Upper lobe of left lung (tissue), 6 donors: Measurements from ENCODE around the gene SPATA6L. TPM values are rescaled to one million over a fixed set of nuclear protein-coding genes. Genes with fewer than 3 reads are reported as not detected.

Experiments
- ATAC-seq, 2 donors: fragments of 200-7000 bp; cut with Tn5 transposase; one replicate each; pipeline ENCODE4 v1.9.1; 2022; ENCODE audit warnings: mild to moderate bottlenecking in 2 of 2, moderate library complexity in 2 of 2; ENCODE audit not compliant: low FRiP score in 2 of 2
- DNase-seq, 2 donors: peaks; one replicate each; pipeline ENCODE4 v3.0.0-alpha.2; 2019 to 2020
- H3K27ac ChIP-seq, 4 donors: fragments of 200-600 bp; sonication (generic); one replicate each; pipeline ENCODE4 v1.5.1; 2016 to 2019
- H3K27me3 ChIP-seq, 4 donors: fragments of 200-600 bp; sonication (generic); one replicate each; pipeline ENCODE4 v1.5.1; 2017 to 2019
- H3K36me3 ChIP-seq, 4 donors: fragments of 200-600 bp; sonication (generic); one replicate each; pipeline ENCODE4 v1.5.1; 2016 to 2019
- H3K4me1 ChIP-seq, 4 donors: fragments of 200-600 bp; sonication (generic); one replicate each; pipeline ENCODE4 v1.5.1; 2018 to 2019
- H3K4me3 ChIP-seq, 4 donors: fragments of 200-600 bp; sonication (generic); one replicate each; pipeline ENCODE4 v1.5.1; 2017 to 2019; ENCODE audit warnings: mild to moderate bottlenecking in 2 of 4, moderate library complexity in 1 of 4
- H3K9me3 ChIP-seq, 4 donors: fragments of 200-600 bp; sonication (generic); one replicate each; pipeline ENCODE4 v1.5.1; 2018 to 2019
- EP300 ChIP-seq, 4 donors: sonication (generic); formaldehyde crosslinking; IDR thresholded peaks; one replicate each; pipeline ENCODE4 v1.5.1; 2017; ENCODE audit warnings: antibody characterized with exemption in 4 of 4, control low read depth in 2 of 4
- POLR2A ChIP-seq, 4 donors: fragments of 450-650 bp; IDR thresholded peaks; one replicate each; pipeline ENCODE4 v1.5.1; 2016 to 2017; ENCODE audit warnings: antibody characterized with exemption in 4 of 4, mild to moderate bottlenecking in 2 of 4
- POLR2AphosphoS5 ChIP-seq, 2 donors: sonication (generic); formaldehyde crosslinking; IDR thresholded peaks; one replicate each; pipeline ENCODE4 v1.5.1; 2017; ENCODE audit warnings: antibody characterized with exemption in 2 of 2
- WGBS, 2 donors: methylation state at CpG; one replicate each; pipeline ENCODE4 v1.1.5; 2017 to 2018; 5-methylcytosine and 5-hydroxymethylcytosine counted together
- total RNA-seq, 6 donors: library from RNA; depleted of rRNA in 4 of 6; stranded (reverse); fragments of >200 nt in 4 of 6; gene quantifications; one replicate each; pipeline versions ENCODE4 v1.1.0 to v1.2.1, GENCODE V29; 2016 to 2021
- TF ChIP-seq, protein P1 (sequence below), 6 experiments: fragments of 450-650 bp in 4 of 6; fragments of 200-600 bp in 2 of 6; sonication (generic) in 2 of 6; IDR thresholded peaks; one replicate each; pipeline ENCODE4 v1.5.1; 2016 to 2019; ENCODE audit warnings: antibody characterized with exemption in 6 of 6
- donor health status: DM: no; HTN: no; CAD: no; lungs with moderate emphysema.
- donor health status: DM: no; HTN: yes; CAD: no; lungs with severe emphysema.

SPATA6L gene
- total RNA-seq, 6 donors from 2014 or later, result 7.4 to 38.4 (median 13.8) TPM

DNA sequence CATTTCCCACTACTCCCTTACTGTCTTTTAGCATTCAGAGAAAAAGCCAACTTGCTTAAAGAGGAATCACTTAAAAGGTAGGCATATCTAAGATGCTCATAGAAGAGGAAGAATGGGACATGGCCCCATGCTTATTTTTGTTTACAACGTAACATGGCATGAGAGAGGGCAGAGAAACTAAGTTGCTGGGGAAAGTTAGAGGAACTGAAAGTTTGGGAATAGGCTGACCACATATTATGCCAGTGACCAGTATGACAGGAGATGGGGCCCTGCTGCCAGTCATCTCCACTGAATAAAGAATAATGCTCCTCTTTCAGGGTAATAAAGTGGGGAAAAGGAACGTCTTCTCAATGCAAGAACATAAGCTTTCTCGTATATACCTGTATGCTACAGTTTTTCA lies 2.3 kb downstream of the SPATA6L start:
- Histone ChIP-seq H3K4me1 (peaks cover 38 to 53% (median 41%) of the 10 kb centered on the region in 4 donors), H3K36me3 (no peaks in the 10 kb centered on the region), H3K9me3 (no peaks in the 10 kb centered on the region), H3K27me3 (no peaks in the 10 kb centered on the region), H3K4me3 (peak overlapping the region in 2 of 4 donors; percentile 3 to 59), H3K27ac (peak overlapping the region in 2 of 4 donors; percentile 14 to 80)
- DNase-seq, result no peak
- 77 to 87% methylated on average over 3 of the region's 3 CpGs for WGBS, 2 donors
- TF ChIP-seq, protein P1, sequence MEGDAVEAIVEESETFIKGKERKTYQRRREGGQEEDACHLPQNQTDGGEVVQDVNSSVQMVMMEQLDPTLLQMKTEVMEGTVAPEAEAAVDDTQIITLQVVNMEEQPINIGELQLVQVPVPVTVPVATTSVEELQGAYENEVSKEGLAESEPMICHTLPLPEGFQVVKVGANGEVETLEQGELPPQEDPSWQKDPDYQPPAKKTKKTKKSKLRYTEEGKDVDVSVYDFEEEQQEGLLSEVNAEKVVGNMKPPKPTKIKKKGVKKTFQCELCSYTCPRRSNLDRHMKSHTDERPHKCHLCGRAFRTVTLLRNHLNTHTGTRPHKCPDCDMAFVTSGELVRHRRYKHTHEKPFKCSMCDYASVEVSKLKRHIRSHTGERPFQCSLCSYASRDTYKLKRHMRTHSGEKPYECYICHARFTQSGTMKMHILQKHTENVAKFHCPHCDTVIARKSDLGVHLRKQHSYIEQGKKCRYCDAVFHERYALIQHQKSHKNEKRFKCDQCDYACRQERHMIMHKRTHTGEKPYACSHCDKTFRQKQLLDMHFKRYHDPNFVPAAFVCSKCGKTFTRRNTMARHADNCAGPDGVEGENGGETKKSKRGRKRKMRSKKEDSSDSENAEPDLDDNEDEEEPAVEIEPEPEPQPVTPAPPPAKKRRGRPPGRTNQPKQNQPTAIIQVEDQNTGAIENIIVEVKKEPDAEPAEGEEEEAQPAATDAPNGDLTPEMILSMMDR (IDR thresholded peaks at IDR 0.05), result no peak
- no peak for ATAC-seq

DNA sequence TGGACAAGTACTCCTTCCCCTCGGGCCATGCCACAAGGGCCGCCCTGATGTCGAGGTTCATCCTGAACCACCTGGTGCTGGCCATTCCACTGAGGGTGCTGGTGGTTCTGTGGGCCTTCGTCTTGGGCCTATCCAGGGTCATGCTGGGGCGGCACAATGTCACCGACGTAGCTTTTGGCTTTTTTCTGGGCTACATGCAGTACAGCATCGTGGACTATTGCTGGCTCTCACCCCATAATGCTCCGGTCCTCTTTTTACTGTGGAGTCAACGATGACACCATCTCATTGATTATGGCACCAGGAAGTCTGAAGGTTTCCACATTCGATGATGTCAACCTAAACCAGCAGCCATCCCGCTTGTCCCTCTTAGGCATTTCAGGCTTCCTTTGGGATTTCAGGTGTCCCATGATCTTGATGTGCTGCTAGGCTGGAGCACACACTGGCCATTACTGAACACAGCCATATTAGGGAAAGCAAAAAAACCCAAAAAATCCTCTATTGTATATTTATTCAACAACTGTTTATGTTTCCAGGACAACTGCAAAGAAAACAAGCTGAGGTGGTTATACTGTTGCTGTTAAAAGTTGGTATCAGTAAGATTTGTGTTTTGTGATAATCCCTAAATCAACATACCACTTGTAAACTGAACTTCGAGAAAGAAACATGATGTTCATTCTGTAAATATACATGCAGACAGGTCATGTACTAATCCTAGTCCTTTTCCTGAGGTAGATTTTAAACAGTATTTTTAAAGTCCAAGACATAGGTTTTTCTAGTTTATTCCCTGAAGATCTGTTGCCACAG lies 3.1 kb downstream of the SPATA6L start:
- no peak for DNase-seq
- 64 to 74% methylated on average over 6 to 7 of the region's 13 CpGs for WGBS, 2 donors

DNA sequence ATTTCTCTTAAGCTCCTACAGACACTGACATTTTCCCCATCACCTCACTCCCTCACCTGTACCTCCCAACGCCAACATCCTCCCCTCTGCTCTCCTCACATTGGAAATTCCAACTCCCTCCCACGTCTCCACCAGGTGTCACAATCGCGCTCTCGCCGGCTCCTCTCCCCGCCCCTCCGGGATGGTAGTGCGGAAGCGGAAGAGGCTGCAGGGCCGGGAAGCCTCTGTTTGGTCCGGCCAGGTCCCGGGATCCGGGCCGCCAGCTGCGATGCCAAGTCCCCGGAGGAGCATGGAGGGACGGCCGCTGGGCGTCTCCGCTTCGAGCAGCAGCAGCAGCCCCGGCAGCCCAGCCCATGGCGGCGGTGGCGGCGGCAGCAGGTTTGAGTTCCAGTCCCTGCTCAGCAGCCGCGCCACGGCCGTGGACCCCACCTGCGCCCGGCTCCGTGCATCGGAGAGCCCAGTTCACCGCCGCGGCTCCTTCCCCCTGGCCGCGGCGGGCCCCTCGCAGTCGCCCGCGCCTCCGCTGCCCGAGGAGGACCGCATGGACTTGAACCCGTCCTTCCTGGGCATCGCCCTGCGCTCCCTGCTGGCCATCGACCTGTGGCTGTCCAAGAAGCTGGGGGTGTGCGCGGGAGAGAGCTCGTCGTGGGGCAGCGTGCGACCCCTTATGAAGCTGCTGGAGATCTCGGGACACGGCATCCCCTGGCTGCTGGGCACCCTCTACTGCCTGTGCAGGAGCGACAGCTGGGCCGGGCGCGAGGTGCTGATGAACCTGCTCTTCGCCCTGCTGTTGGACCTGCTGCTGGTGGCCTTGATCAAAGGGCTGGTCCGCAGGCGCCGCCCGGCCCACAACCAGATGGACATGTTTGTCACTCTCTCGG lies 3.9 kb downstream of the SPATA6L start, which contains the start of gene PLPP6:
Gene PLPP6 (plus strand): TSS at position 187 of the 881 bp plus-strand sequence. CDS start 82 bp downstream, at position 269.
- ATAC-seq, result peak; percentile 94 to 95
- Histone ChIP-seq H3K4me1 (peaks cover 38 to 53% (median 46%) of the 10 kb centered on the region in 4 donors), H3K27ac (peak within 1 kb of the TSS; percentile 85 to 93 (median 89)), H3K27me3 (no peaks in the 10 kb centered on the region), H3K9me3 (no peaks in the 10 kb centered on the region), H3K36me3 (no peaks in the 10 kb centered on the region), H3K4me3 (peak within 1 kb of the TSS; percentile 68 to 97 (median 86))
- 1 to 7% methylated on average over 11 to 49 of the region's 70 CpGs for WGBS, 2 donors
- TF ChIP-seq POLR2A (IDR thresholded peaks at IDR 0.05) (peak; percentile 20 to 82 (median 49)), EP300 (IDR thresholded peaks at IDR 0.05) (no peak), POLR2AphosphoS5 (IDR thresholded peaks at IDR 0.05) (peak; percentile 84 to 91)
- TF ChIP-seq, protein P1 (IDR thresholded peaks at IDR 0.05), result peak; percentile 12 to 76 (median 48)
- peak; percentile 94 for DNase-seq

More for the DNA sequence above, 3.1 kb downstream of the SPATA6L start:
- Histone ChIP-seq H3K27ac (peak overlapping the region; percentile 85 to 93 (median 89)), H3K27me3 (no peaks in the 10 kb centered on the region), H3K9me3 (no peaks in the 10 kb centered on the region), H3K4me3 (peak overlapping the region; percentile 68 to 97 (median 86)), H3K36me3 (no peaks in the 10 kb centered on the region), H3K4me1 (peaks cover 38 to 53% (median 45%) of the 10 kb centered on the region in 4 donors)
- TF ChIP-seq POLR2AphosphoS5 (IDR thresholded peaks at IDR 0.05) (no peak), EP300 (IDR thresholded peaks at IDR 0.05) (no peak), POLR2A (IDR thresholded peaks at IDR 0.05) (no peak)
- TF ChIP-seq, protein P1 (IDR thresholded peaks at IDR 0.05), result no peak
- ATAC-seq, result peak in 1 of 2 donors; percentile 5

DNA sequence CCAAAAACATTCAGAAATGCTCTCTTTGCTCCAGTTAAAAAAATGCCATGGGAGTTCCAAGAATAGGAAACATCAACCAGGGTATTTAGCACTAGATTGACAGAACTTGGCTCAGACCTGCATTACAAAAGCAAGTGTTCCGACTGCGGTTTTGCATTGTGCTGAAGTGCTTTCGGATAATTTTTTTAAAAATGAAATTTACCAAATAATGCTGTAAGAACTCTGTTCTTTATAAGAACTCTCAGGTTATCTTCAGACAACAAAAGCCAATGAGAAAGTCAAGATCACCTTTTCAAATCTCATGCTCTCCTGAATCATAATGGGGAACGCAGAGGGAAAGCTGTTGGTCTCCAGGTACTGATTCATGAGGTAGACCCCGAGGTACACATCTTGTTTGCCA lies 4.7 kb downstream of the SPATA6L start:
- Histone ChIP-seq H3K27me3 (no peaks in the 10 kb centered on the region), H3K4me3 (peak overlapping the region in 3 of 4 donors; percentile 84 to 97 (median 88)), H3K36me3 (no peaks in the 10 kb centered on the region), H3K9me3 (no peaks in the 10 kb centered on the region), H3K27ac (peak overlapping the region; percentile 85 to 93 (median 89)), H3K4me1 (peaks cover 38 to 49% (median 45%) of the 10 kb centered on the region in 4 donors)
- 6 to 7% methylated on average over 5 of the region's 5 CpGs for WGBS, 2 donors
- DNase-seq (no peak), ATAC-seq (no peak)
- TF ChIP-seq EP300 (IDR thresholded peaks at IDR 0.05) (no peak), POLR2A (IDR thresholded peaks at IDR 0.05) (no peak), POLR2AphosphoS5 (IDR thresholded peaks at IDR 0.05) (no peak)
- TF ChIP-seq, protein P1 (IDR thresholded peaks at IDR 0.05), result no peak
